OCI-LY1 (cell line): Measurements from ENCODE around the gene FXYD3.

Experiments used
- H2AFZ ChIP-seq: fragments of 200-600 bp; sonication (generic), shearing (Covaris generic); 2 replicates; pipeline ENCODE4 v1.6.0; 2014; ENCODE audit warnings: antibody characterized with exemption, mild to moderate bottlenecking, low read length
- H3F3A ChIP-seq: fragments of 200-600 bp; sonication (generic), shearing (Covaris generic); 2 replicates; pipeline ENCODE4 v1.6.0; 2014; ENCODE audit warnings: mild to moderate bottlenecking, antibody characterized with exemption, low read length, moderate library complexity; ENCODE audit not compliant: insufficient read depth
- H3K27ac ChIP-seq: fragments of 200-600 bp; sonication (generic); 2 replicates; pipeline ENCODE4 v1.5.1; 2014; ENCODE audit warnings: low read length, mixed run types, mild to moderate bottlenecking, low read depth; ENCODE audit not compliant: poor library complexity, severe bottlenecking
- H3K27me3 ChIP-seq: fragments of 200-600 bp; sonication (generic); 2 replicates; pipeline ENCODE4 v1.6.0; 2014; ENCODE audit warnings: antibody characterized with exemption, mild to moderate bottlenecking, low read length, moderate library complexity; ENCODE audit not compliant: insufficient read depth
- H3K36me3 ChIP-seq: fragments of 200-600 bp; sonication (generic); 2 replicates; pipeline ENCODE4 v1.6.1; 2014; ENCODE audit warnings: mild to moderate bottlenecking, antibody characterized with exemption, low read length, moderate library complexity, mixed read lengths; ENCODE audit not compliant: insufficient read depth
- H3K4me1 ChIP-seq: fragments of 200-600 bp; sonication (generic); 2 replicates; pipeline ENCODE4 v1.5.1; 2014; ENCODE audit warnings: mild to moderate bottlenecking, low read length, moderate library complexity; ENCODE audit not compliant: insufficient read depth, severe bottlenecking
- H3K4me2 ChIP-seq: fragments of 200-600 bp; sonication (generic), shearing (Covaris generic); 2 replicates; pipeline ENCODE4 v1.6.1; 2014; ENCODE audit warnings: low read length
- H3K4me3 ChIP-seq: fragments of 200-600 bp; sonication (generic); 2 replicates; pipeline ENCODE4 v1.5.1; 2014; ENCODE audit warnings: low read length, low read depth, mild to moderate bottlenecking, mixed read lengths; ENCODE audit not compliant: poor library complexity, severe bottlenecking
- H3K79me2 ChIP-seq: fragments of 200-600 bp; shearing (Covaris generic); 2 replicates; pipeline ENCODE4 v1.6.1; 2016; ENCODE audit warnings: mixed run types, low read length, mixed read lengths; ENCODE audit not compliant: insufficient read depth
- H3K9ac ChIP-seq: fragments of 200-600 bp; sonication (generic), shearing (Covaris generic); 2 replicates; pipeline ENCODE4 v1.6.1; 2014; ENCODE audit warnings: mild to moderate bottlenecking, low read length, mixed read lengths
- H3K9me2 ChIP-seq: fragments of 200-600 bp; sonication (generic), shearing (Covaris generic); 2 replicates; pipeline ENCODE4 v1.6.1; 2014; ENCODE audit warnings: low read depth, mild to moderate bottlenecking, low read length, mixed read lengths
- H3K9me3 ChIP-seq: fragments of 200-600 bp; shearing (Covaris generic); 2 replicates; pipeline ENCODE4 v1.6.1; 2014; ENCODE audit warnings: low read length, mixed read lengths
- H4K20me1 ChIP-seq: fragments of 200-600 bp; sonication (generic), shearing (Covaris generic); 2 replicates; pipeline ENCODE4 v1.6.0; 2016; ENCODE audit warnings: mild to moderate bottlenecking, low read length; ENCODE audit not compliant: insufficient read depth
- CTCF ChIP-seq: fragments of 200-600 bp; sonication (generic), shearing (Covaris generic); IDR thresholded peaks from 2 replicates; pipeline ENCODE4 v1.5.1; 2017; ENCODE audit warnings: mild to moderate bottlenecking, antibody characterized with exemption, low read length, moderate library complexity, mixed read lengths
- EZH2 ChIP-seq: fragments of 200-600 bp; sonication (generic), shearing (Covaris generic); IDR thresholded peaks from 2 replicates; pipeline ENCODE4 v1.8.0; 2017; ENCODE audit warnings: borderline replicate concordance, mixed run types, mild to moderate bottlenecking, antibody characterized with exemption, low read length, moderate library complexity, mixed read lengths

The FXYD3 gene

GRCh38 chr19:35155981-35156672 lies 40.5 kb downstream of the FXYD3 start:
- Histone ChIP-seq H3K36me3 (peaks cover 50% of the 10 kb centered on the region), H3K27ac (peak overlapping the region; percentile 55), H4K20me1 (no peaks in the 10 kb centered on the region), H3K4me3 (peak overlapping the region; percentile 68), H2AFZ (no peak overlapping the region), H3K9me3 (no peaks in the 10 kb centered on the region), H3K4me2 (peak overlapping the region; percentile 77), H3K9me2 (no peaks in the 10 kb centered on the region), H3K27me3 (no peaks in the 10 kb centered on the region), H3F3A (no peaks in the 10 kb centered on the region), H3K79me2 (no peaks in the 10 kb centered on the region), H3K4me1 (peaks cover 23% of the 10 kb centered on the region), H3K9ac (peak overlapping the region; percentile 72)
- TF ChIP-seq EZH2: no peak
- no peak for TF ChIP-seq CTCF

- no peaks in the 10 kb centered on the region for H3K27me3 ChIP-seq
- no peaks in the 10 kb centered on the region for H3F3A ChIP-seq
- peak overlapping the region; percentile 55 for H3K27ac ChIP-seq
- peaks cover 56% of the 10 kb centered on the region for H3K36me3 ChIP-seq
- no peaks in the 10 kb centered on the region for H3K9me3 ChIP-seq
- no peaks in the 10 kb centered on the region for H4K20me1 ChIP-seq
- peak overlapping the region; percentile 77 for H3K4me2 ChIP-seq
- H2AFZ ChIP-seq: no peak overlapping the region
- no peaks in the 10 kb centered on the region for H3K79me2 ChIP-seq
- no peaks in the 10 kb centered on the region for H3K9me2 ChIP-seq
- H3K9ac ChIP-seq: peak overlapping the region; percentile 72; the same call in 1 of the 2 replicates
- TF ChIP-seq CTCF (no peak), EZH2 (no peak)
- H3K4me1 ChIP-seq: peaks cover 23% of the 10 kb centered on the region
- peak overlapping the region; percentile 68 for H3K4me3 ChIP-seq
Measured at GRCh38 chr19:35156673-35157014, 41.0 kb downstream of the FXYD3 start.

GRCh38 chr19:35157431-35157830 lies 41.8 kb downstream of the FXYD3 start:
- H4K20me1 ChIP-seq: no peaks in the 10 kb centered on the region
- no peak overlapping the region for H3K4me3 ChIP-seq
- H3K4me2 ChIP-seq: no peak overlapping the region
- H3K27ac ChIP-seq: no peak overlapping the region
- H3F3A ChIP-seq: no peaks in the 10 kb centered on the region
- no peaks in the 10 kb centered on the region for H3K9me2 ChIP-seq
- H3K36me3 ChIP-seq: peaks cover 63% of the 10 kb centered on the region
- no peak overlapping the region for H2AFZ ChIP-seq
- no peak overlapping the region for H3K9ac ChIP-seq
- no peaks in the 10 kb centered on the region for H3K79me2 ChIP-seq
- H3K27me3 ChIP-seq: no peaks in the 10 kb centered on the region
- H3K4me1 ChIP-seq: peaks cover 23% of the 10 kb centered on the region
- H3K9me3 ChIP-seq: 0 out of 2 replicates have a peak, but pooled peaks cover 5% of the 10 kb centered on the region
- TF ChIP-seq EZH2: no peak
- no peak for TF ChIP-seq CTCF
